Motor neuron (in vitro differentiated cells): ENCODE measurements around the gene FLRT1. TPM values are rescaled to one million over a fixed set of nuclear protein-coding genes. Genes with fewer than 3 reads are reported as not detected.

ENCODE experiments used
- ATAC-seq, 8 experiments: fragments of 200-7000 bp; cut with Tn5 transposase; replicated peaks in 6 of 8; 2 replicates each; pipeline ENCODE4 v1.8.0; 2021; ENCODE audit warnings: mild to moderate bottlenecking in 8 of 8, moderate library complexity in 8 of 8
- H3K27ac ChIP-seq, 2 donors: fragments of 250-450 bp; sonication (Bioruptor Pico); 2 replicates each; pipeline ENCODE4 v1.9.0; 2021; ENCODE audit warnings: antibody characterized with exemption in 2 of 2, mild to moderate bottlenecking in 2 of 2, moderate library complexity in 1 of 2
- H3K4me1 ChIP-seq, 2 donors: fragments of 250-450 bp; sonication (Bioruptor Pico); replicated peaks in 1 of 2; 2 replicates each; pipeline ENCODE4 v1.6.1; 2021; ENCODE audit warnings: antibody characterized with exemption in 2 of 2, mild to moderate bottlenecking in 2 of 2, moderate library complexity in 1 of 2
- H3K4me3 ChIP-seq, 5 donors: fragments of 250-450 bp; sonication (Bioruptor Pico); 2 replicates each; pipeline ENCODE4 v1.9.0; 2021; ENCODE audit warnings: antibody characterized with exemption in 5 of 5, mild to moderate bottlenecking in 5 of 5, moderate library complexity in 4 of 5
- WGBS, 10 experiments: fragments of 450-650 bp; shearing (Covaris generic); methylation state at CpG; one replicate each; pipeline ENCODE4 v1.0.0; 2022; 5-methylcytosine and 5-hydroxymethylcytosine counted together
- in situ Hi-C, 9 experiments: fragments of 400-800 bp; cut with MboI; loops; one replicate each; pipeline ENCODE4 v1.15.0; 2021; ENCODE audit warnings: low sequenced_read_pairs in 9 of 9, low pct_unique_long_range_greater_than_20kb in 2 of 9; ENCODE audit not compliant: unreplicated experiment in 9 of 9
- total RNA-seq, 8 experiments: library from RNA; unstranded; fragments of 300-600 nt; gene quantifications; 2 replicates each; pipeline versions ENCODE4 v1.2.3 to v1.2.4, GENCODE V29; 2022

FLRT1 gene
- total RNA-seq, 8 experiments from 2014 or later, result 0.31 to 10.1 (median 3.6) TPM

DNA sequence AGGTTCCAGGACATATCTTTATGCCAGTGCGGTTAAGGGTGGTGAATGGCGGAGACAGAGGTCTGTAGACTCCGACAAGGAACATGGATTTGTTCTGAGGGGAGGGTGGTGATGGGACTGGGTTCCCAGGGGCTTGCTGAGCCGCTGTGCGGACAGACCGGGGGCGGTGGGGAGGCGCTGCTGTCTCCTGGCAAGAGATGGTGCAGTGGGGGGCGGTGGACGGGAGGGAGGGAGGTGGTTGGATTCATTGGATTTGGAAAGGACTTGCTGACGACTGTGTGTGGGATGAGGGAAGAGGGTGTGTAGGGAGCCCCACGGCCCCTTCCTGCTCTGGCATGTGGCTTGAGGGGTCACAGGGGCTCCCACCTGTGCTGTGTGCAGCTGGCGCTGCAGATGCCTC, 43.2 kb downstream of the FLRT1 start:
- Histone ChIP-seq H3K4me1 (peaks cover 33 to 35% of the 10 kb centered on the region in 2 donors), H3K4me3 (no peak overlapping the region), H3K27ac (no peak overlapping the region)
- in situ Hi-C loops, result no loop called here
- ATAC-seq, result peak in 2 of 8 experiments; percentile 2 to 7
- no CpG with 5 or more reads among the region's 13 CpGs for WGBS, 10 experiments

DNA sequence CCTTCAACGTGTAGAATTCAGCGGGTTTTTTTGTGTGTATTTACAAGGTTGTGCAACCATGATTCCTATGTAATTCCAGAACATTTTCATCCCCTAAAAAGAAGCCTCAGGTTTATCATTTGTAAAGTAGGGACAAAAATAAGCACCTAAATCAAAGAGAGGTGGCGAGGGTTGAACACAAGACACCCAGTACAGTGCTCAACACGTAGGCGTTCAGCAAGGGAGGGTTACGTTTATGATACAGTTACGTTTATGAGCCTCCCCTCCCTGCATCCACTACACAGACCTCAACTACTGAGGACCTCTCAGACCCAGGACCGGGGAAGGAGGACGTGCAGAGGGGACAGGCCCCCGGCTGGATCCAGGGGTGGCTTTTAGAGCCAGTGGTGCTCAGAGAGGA, 44.7 kb downstream of the FLRT1 start:
- WGBS, 10 experiments, result 69 to 97% (median 86%) methylated on average over 2 to 9 of the region's 10 CpGs; no CpG with 5 or more reads in 1 of the 10 experiments

DNA sequence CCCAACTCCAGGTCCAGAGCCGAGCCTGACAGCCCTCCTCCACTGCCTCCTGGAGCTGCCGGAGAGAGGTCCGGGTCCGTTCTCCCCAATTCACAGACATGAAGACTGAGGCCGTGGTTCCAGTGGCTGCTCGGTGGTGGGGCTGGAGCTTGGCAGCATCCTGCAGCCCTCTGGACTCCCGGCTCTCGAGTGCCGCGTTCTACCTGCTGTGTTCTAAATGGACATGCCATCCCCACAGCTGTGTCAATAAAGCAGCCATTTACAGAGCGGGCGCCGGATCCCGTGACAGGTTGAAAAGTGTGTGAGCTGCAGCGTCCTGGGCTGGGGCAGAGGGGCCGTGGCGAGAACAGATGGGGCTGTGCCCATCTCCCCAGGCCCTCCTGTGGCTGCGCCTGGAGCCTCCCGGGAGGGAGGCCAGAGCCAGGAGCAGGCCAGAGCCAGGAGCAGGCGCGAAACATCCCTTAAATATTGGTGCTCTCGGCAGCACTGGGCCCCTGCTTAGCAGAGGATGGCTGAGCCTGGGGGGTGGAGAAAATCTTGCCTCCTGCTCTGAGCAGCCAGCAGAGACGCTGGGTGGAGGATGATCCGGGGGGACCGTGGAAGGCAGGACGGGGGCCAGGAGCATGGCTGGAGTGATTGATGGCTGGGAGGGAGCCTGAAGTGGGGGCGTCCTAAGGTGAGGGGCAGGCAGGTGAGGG, 46.2 kb downstream of the FLRT1 start:
- in situ Hi-C loops, result no loop called here
- H3K27ac ChIP-seq, result no peak overlapping the region
- WGBS, 10 experiments, result 63 to 83% (median 82%) methylated on average over 5 to 13 of the region's 27 CpGs; no CpG with 5 or more reads in 7 of the 10 experiments
- H3K4me1 ChIP-seq, result peaks cover 49 to 53% of the 10 kb centered on the region in 2 donors
- peak in 1 of 8 experiments; percentile 33 for ATAC-seq
- no peak overlapping the region for H3K4me3 ChIP-seq

More for the DNA sequence above, 44.7 kb downstream of the FLRT1 start:
- in situ Hi-C loops, result no loop called here
- Histone ChIP-seq H3K4me1 (peaks cover 38 to 44% of the 10 kb centered on the region in 2 donors), H3K27ac (no peak overlapping the region), H3K4me3 (no peak overlapping the region)
- no peak for ATAC-seq

DNA sequence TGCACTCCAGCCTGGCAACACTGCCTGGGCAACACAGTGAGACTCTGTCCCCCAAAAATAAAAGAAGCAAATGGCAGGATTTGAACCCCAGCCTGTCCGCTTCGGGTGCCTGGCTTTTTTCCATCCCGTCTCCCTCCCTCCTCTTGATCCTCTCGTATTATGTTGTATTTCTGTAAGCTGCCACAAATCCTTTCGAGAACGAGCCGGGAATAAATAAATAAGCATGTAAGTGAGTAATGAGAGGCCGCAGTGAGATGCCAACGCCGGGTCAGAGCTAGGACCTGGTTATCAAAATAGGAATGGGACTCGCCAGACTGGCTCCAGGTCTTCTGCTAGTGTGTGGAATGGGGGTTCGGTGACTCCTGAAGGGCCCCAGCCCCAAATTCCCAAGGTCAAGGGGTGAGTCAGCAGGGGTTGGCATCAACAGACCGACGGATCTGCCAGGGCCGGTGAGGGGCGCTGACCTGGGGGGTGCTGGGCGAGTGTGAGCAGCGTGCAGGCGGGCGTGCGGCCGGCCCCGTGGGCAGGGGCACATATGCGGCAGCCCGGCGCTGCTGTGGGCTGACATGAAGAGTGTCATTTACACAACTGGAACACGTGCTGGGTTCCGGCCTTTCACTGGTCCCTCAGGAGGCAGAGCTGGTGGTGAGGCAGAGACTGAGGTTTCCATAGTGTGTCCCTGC, 47.8 kb downstream of the FLRT1 start:
- 76 to 100% (median 92%) methylated on average over 4 to 24 of the region's 28 CpGs; no CpG with 5 or more reads in 3 of the 10 experiments for WGBS, 10 experiments
- ATAC-seq, result no peak
- Histone ChIP-seq H3K4me3 (no peak overlapping the region), H3K27ac (no peak overlapping the region), H3K4me1 (peaks cover 49 to 53% of the 10 kb centered on the region in 2 donors)
- in situ Hi-C loops, result no loop called here

DNA sequence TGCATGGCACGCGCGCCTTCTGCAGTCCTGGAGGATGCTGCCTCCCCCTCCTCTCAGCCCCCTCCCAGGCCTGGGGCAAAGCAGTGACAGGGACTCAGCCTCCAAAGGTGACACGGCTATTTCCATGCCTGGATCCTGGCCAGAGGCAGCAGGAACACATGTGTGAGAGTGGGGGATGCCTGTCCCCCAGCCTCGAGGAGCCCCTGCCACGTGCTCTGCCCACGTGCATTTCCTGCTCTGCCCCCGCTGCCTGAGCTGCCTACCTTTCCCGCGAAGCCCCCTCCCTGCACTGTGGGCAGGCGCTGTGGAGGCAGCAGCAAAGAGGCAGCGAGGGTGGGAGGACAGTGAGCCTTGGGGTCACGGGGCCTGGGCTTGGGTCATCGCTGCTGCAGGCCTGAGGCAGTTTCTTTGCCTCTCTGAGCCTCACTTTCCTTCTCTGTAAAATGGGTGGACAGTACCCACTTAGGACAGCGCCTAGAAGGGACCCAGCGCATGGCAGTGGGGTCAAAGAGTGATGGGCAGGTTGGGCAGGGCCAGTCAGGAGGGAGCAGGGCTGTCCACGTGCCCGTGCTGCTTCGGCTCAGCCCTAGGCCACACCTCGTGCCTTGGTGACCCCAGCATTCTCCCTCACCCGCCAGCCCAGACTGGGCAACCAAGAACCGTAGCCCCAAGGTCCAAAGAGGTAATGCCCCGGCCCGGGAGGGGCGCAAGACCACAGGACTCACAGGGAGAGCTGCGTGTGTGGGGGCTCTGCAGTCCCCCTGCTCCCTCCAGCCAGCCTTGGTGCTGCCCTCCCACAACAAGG, 48.6 kb downstream of the FLRT1 start:
- ATAC-seq, result no peak
- Histone ChIP-seq H3K4me1 (peaks cover 51 to 56% of the 10 kb centered on the region in 2 donors), H3K4me3 (no peak overlapping the region), H3K27ac (no peak overlapping the region)
- in situ Hi-C loops, result no loop called here
- WGBS, 10 experiments, result 73 to 98% (median 90%) methylated on average over 3 to 6 of the region's 26 CpGs; no CpG with 5 or more reads in 7 of the 10 experiments

DNA sequence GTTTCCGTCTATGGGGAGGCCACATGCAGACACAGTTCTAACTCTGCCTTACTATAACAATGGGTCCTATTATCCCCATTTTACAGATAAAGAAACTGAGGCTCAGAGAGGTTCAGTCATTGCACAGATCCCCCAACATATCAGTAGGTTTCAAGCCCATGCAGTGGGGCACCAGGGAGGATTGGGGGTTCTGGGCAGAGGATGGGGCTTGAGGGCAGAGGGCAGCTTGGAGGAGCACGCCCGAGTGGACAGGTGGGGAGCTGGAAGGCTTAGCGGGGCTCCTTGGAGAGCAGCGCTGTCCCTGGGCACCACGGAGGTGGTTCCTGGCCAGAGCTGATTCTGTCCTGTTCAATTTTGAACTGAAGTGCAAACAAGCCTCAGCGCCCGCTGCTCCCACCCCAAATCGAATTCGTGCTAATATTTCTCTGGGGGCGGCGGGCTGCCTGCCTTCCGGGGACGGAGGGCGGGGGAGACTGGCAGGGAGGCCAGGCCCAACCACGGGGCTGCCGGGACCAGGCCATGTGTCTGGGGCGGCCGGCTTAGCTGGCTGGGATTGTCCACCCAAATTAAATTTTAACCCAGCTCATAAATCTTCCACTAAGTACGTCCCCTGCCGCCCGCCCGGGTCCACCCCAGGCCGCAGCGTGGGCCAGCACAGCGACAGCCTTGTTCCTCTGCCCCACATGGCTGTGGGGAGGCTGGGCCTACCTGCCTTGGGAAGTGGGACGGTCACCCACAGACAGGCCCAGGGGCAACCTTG, 49.4 kb downstream of the FLRT1 start:
- peak in 3 of 8 experiments; percentile 1 to 6 (median 4) for ATAC-seq
- Histone ChIP-seq H3K4me3 (no peak overlapping the region), H3K4me1 (peaks cover 59 to 64% of the 10 kb centered on the region in 2 donors), H3K27ac (peak overlapping the region; percentile 57 to 87)
- 57 to 100% methylated on average over 1 to 2 of the region's 27 CpGs; no CpG with 5 or more reads in 8 of the 10 experiments for WGBS, 10 experiments
- in situ Hi-C loops, result no loop called here

Other genes with a start within 250 kb of the FLRT1 start
- gene SPINDOC, start 222.5 kb upstream of the FLRT1 start, total RNA-seq, result 10 to 100 TPM; 16.6 to 61.5 (median 23.5) TPM
- gene MARK2, start 196.8 kb upstream of the FLRT1 start, total RNA-seq, result 10 to 100 TPM in 6 of 8 experiments, 1 to 10 TPM in 2; 9.2 to 36.8 (median 13.6) TPM
- gene RCOR2, start 118.8 kb upstream of the FLRT1 start, total RNA-seq, result 100 to 1,000 TPM in 1 of 8 experiments, 10 to 100 TPM in 4, 1 to 10 TPM in 3; 5.3 to 134 (median 30.2) TPM
- 10 to 100 TPM; 11.3 to 39.2 (median 19.5) TPM for gene NAA40, start 96.9 kb upstream of the FLRT1 start, total RNA-seq
- gene COX8A, start 61.3 kb upstream of the FLRT1 start, total RNA-seq, result 100 to 1,000 TPM; 475 to 790 (median 563) TPM
- 10 to 100 TPM; 39.8 to 80.0 (median 53.7) TPM for gene OTUB1, start 49.5 kb upstream of the FLRT1 start, total RNA-seq
- 10 to 100 TPM; 10.2 to 47.7 (median 16.6) TPM for gene MACROD1, start 130.2 kb downstream of the FLRT1 start, total RNA-seq
- gene STIP1, start 150.2 kb downstream of the FLRT1 start, total RNA-seq, result 100 to 1,000 TPM; 110 to 251 (median 163) TPM
- gene FERMT3, start 170.8 kb downstream of the FLRT1 start, total RNA-seq, result 1 to 10 TPM in 7 of 8 experiments, under 1 TPM in 1; 0.63 to 3.2 (median 2.2) TPM
- gene TRPT1, start 190.3 kb downstream of the FLRT1 start, total RNA-seq, result 10 to 100 TPM; 31.8 to 59.9 (median 35.5) TPM
- 10 to 100 TPM; 17.3 to 65.4 (median 35.4) TPM for gene NUDT22, start 190.3 kb downstream of the FLRT1 start, total RNA-seq
- 10 to 100 TPM; 13.2 to 51.7 (median 26.9) TPM for gene DNAJC4, start 194.6 kb downstream of the FLRT1 start, total RNA-seq
- gene VEGFB, start 198.7 kb downstream of the FLRT1 start, total RNA-seq, result 10 to 100 TPM; 21.2 to 72.8 (median 30.3) TPM
- gene FKBP2, start 205.2 kb downstream of the FLRT1 start, total RNA-seq, result 100 to 1,000 TPM in 3 of 8 experiments, 10 to 100 TPM in 5; 61.8 to 156 (median 85.0) TPM
- 100 to 1,000 TPM in 5 of 8 experiments, 10 to 100 TPM in 3; 81.6 to 289 (median 142) TPM for gene PPP1R14B, start 211.0 kb downstream of the FLRT1 start, total RNA-seq
- gene PLCB3, start 215.6 kb downstream of the FLRT1 start, total RNA-seq, result 10 to 100 TPM in 4 of 8 experiments, 1 to 10 TPM in 4; 5.6 to 29.5 (median 9.8) TPM
- gene BAD, start 248.7 kb downstream of the FLRT1 start, total RNA-seq, result 100 to 1,000 TPM in 1 of 8 experiments, 10 to 100 TPM in 7; 38.6 to 119 (median 65.6) TPM
- gene GPR137, start 249.9 kb downstream of the FLRT1 start, total RNA-seq, result 10 to 100 TPM; 18.9 to 37.6 (median 22.5) TPM